ENCODE data around the gene SEC14L3.
"Not testable (repeated sequence)": the region's sequence is repeated elsewhere in the genome, so short reads cannot be mapped to it uniquely, and the experiment has no call there.

The SEC14L3 gene

DNA sequence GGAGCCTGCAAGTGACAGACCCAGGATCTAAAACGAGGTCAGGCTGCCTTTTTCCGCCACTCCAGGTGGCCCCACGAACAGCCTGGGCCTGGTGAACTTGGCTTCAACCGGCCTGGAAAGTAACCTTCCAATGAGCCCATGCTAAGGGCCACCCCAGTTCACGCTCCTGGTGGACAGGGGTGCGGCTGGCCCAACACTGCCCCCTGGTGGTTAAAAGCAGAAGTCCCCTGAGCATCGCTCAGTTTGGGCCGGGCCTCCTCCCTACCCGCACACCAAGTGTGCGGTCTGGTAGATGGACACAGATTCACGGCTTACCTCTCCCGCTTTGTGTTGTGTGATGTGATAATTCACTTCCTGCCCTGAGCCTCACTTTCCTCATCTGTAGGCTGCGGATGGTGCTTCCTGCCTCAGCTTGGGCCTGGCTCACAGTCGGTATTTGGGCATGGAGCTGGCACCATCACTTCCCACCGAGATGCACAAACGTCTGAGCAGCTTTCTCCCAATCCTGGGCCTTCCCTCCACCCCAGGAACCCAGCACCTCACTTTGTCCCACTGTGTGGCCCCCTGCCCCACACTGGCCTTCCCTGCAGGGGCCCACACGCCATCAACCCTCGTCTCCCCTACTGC lies 13.7 kb upstream of the SEC14L3 start:
- DNase-seq: peak; percentile 67 to 74

DNA sequence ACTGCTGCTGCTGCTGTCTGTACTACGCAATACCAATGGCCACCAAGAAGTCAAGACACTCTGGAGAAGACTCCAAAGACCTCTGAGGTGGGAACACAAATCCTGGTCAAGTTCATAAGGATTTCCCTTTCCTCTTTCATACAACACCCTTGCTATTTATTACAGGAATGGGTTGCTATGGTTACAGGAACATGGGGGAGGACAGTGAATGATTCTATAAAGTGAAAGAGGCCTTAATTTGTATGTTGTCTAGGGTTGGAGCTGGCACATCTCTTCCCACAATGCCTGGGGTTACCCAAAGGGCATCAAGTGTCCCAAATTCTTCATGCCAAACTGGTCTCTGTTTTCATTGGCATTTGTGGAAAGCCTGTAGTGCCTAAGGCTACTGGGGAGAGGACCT lies 11.4 kb upstream of the SEC14L3 start:
- DNase-seq: no peak

DNA sequence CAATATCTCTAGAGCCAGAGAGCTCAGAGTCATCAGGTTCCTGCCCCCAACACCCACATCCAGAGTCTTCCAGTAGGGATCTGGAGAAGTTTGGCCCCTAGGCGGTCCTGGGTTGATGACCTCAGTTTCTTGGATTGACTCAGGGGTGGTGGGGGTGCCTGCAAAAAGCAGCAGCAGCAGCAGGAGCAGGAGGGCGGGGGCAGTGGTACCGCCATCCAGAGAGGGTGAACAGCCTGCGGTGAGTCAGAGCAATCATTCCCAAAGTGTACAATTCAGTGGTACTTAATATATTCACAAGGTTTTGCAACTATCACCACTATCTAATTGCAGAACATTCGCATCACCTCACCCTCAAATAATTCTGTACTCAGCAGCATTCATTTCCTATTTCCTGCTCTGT lies 9.9 kb upstream of the SEC14L3 start:
- DNase-seq: no peak

DNA sequence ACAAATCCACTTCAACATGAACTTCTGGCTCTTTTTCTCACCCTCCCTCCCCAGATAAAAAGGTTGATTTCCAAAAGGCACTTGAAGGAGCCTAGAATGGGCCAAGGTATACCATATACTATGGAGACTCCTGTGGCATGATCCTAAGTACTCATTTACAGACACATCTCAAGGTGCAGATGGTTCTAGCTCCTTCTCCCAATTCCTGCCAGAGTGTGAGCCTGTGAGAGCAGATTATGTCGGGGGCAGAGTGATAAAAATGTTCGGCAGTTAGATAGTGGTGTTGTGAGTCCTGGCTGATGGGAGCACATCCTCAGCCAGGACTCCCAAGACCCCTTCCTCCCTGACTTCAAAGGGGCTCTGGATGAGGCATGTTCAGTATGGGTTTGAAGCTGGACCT lies 8.2 kb upstream of the SEC14L3 start:
- DNase-seq: no peak

- DNase-seq: no peak
These were observed 3.0 kb upstream of the SEC14L3 start for GRCh38 chr22:30474683-30475424.

GRCh38 chr22:30474121-30474520 lies 2.3 kb upstream of the SEC14L3 start:
- DNase-seq: no peak

DNA sequence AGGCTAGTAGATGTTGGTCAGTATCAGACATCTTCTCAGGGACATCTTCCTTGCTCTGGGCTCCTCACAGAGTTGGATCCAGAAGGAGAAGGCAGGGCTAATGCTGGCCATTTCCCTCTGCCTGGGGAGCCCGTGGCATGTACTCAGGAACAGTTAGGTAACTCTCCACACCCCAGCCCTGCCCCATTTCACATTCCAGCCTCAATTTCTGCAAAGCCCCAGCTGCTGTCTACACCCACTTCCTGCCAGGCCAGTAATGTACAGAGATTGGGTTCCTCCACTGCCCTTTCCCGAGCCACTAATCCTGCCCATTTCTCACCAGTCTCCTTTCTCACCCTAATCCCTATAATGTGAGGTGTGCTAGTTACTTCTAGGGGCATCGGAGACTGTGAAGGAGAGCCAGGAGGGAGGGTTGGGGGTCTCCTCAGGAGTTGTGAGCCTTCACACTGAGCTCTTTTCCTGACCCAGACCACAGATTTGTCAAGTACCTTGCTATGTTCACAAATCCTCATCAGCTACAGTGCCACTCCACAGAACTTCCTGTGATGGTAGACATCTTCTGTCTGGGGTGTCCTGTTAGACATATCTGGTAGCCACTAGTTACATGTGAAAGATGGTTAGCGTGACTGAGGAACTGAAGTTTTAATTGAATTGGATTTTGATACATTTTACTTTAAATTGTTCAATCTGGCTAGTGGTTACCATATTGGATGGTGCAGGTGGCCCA lies 1.3 kb upstream of the SEC14L3 start:
- no peak for DNase-seq

- DNase-seq: no peak
These were observed 1.2 kb downstream of the SEC14L3 start for GRCh38 chr22:30470655-30471054.

GRCh38 chr22:30469165-30469564 lies 2.7 kb downstream of the SEC14L3 start:
- DNase-seq: no peak

DNA sequence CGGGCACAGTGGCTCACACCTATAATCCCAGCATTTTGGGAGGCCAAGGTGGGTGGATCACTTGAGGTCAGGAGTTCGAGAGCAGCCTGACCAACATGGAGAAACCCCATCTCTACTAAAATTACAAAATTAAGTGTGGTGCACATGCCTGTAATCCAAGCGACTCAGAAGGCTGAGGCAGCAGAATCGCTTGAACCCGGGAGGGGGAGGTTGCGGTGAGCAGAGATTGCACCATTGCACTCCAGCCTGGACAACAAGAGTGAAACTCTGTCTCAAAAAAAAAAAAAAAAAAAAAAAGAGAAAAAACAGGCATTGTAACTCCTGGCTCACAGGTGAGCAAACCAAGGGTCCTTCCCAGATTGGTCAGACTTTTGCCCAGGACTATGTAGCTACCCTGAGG lies 11.3 kb downstream of the SEC14L3 start:
- DNase-seq: not testable (repeated sequence)

DNA sequence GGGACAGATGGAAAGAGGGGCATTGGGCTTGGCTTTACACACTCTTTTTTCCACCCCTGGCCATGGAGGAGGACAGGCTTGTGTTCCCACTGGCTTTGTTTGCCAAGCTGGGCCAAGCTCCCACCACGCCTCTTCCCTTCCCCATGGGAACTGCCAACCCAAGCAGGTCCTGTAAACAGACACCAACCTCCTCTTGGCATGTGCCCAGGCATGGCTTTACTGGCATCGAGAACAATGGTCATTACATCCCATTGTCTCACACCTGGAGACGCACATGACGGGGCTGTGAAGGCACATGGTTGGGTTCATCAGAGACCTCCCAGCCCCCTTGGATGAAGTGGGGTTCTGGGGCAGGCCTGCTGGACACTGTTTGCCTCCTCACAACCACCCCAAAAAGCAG lies 11.7 kb downstream of the SEC14L3 start:
- DNase-seq: no peak

GRCh38 chr22:30459181-30460052 lies 12.4 kb downstream of the SEC14L3 start:
- no peak for DNase-seq

DNA sequence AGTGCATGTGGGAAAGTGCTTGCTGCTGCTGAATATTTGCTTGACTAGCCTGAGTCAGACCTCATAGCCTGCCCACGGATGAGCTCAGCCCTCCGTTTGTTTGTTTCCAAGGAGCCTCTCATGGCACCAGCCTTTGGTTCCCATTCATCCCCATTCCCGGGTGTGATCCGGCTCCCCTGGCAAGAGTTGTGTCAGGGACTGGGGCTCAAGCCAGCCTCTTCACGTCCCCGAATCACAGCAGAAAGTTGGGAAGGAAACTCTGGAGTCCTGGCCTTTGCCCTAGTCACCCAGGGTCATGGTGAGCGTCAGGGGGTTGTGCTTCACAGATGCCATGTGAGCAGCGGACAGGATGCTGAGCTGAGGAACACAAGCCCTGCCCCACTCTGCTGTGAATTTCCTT lies 13.8 kb downstream of the SEC14L3 start:
- no peak for DNase-seq

DNA sequence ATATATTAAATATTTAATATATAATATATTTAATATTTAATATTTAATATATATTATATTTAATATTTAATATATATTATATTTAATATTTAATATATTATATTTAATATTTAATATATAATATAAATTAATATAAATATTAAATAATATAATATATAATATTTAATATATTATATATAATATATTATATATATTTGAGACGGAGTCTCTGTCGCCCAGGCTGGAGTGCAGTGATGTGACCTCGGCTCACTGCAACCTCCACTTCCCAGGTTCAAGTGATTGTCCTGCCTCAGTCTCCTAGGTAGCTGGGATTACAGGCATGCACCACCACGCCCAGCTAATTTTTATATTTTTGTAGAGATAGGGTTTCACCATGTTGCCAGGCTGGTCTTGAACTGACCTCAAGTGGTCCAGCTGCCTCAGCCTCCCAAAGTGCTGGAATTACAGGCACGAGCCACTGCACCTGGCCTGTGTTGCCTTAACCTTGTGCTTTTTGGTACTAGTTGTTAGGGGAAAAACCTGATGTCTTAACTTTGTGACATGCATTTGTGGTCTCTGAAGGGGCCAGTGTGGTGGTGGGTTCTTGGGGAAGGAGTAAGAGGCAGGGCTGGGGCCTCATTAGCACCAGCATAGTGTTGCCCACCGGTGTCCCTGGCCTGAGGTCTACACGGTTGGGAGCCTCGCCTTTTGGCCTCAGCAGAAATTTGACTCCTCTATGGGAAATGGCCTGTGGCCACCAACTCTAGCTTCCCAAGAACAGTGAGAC lies 16.6 kb downstream of the SEC14L3 start:
- no peak for DNase-seq

DNA sequence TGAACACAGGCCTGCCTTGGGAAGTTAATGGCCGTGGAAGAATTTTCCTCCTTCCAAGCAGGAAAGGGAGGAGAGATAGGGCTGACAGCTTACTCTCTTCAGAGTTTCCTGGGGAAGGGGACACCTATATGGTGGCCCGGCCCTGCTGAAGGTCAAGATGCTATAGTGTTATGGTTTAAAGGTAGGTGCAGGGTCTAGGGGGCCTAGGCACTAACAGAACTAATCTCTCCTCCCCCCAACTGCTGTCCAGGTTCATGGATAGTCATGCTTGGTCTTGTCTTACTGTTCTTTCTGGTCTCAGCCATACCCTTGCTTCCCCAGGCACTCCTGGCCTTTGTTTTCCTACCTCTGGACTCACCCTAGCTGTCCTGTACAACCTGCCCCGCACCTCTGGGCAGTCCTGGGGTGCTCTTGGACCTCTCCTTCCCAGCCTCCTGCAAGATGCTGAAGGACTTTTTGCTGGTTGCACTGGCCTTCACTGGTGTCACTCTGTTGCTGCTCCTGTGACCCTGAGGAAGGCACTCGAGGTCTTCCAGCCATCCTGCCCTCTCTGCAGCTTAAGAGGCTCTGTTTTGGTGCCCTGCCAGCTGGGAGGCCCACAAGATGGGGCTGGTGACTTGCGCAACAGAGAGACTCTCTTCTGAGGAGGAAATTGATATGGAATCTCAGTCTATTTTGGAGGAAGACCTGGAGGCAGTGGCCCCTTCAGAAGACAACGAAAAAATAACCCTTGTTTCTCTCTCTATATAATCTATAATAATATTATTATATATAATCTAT lies 17.9 kb downstream of the SEC14L3 start:
- no peak for DNase-seq

DNA sequence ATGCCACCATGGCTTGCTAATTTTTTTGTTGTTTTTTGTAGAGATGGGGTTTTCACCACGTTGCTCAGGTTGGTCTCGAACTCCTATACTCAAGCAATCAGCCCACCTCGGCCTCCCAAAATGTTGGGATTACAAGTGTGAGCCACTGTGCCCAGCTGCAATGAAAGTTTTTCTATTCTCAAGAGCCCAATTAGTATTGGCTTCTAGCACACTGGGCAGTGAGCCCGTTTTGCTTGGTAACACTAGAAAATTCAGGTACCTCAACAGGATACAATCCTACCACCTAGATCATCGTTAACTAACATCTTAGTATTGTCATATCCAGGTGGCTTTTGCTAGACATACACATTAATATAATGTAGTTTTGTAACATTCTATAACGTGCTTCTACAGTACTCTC lies 19.0 kb downstream of the SEC14L3 start:
- no peak for DNase-seq

- DNase-seq: not testable (repeated sequence)
These were observed 20.3 kb downstream of the SEC14L3 start for GRCh38 chr22:30451488-30451887.

- no peak for DNase-seq
These were observed 24.2 kb downstream of the SEC14L3 start for GRCh38 chr22:30447656-30448055.

- DNase-seq: no peak
These were observed 26.2 kb downstream of the SEC14L3 start for GRCh38 chr22:30445438-30446145.

GRCh38 chr22:30444632-30445437 lies 27.0 kb downstream of the SEC14L3 start:
- peak; percentile 28 to 50 for DNase-seq
